ENCODE measurements around the gene SLC48A1. TPM values are rescaled to one million over a fixed set of nuclear protein-coding genes. Genes with fewer than 3 reads are reported as not detected.

Gene SLC48A1
- total RNA-seq, 1 experiment from 2014 or later: 20.0 TPM

DNA sequence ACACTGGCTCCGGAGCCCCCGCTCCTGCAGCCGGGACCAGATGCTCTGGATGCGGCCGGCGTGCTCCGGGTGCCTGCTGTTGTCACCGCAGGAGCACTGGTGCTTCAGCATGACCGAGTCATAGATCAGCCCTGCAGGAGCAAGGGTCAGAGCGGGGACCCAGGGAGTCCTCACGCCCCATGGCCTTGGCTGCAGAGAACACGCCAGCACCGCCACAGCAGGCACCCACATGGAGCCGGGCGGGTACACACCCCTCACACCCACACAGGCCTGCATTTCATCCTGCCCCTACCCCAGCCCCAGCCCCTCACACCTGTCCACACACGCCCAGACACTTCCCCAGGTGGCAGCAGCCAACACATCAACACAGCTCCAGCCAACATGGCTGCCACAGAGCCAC lies 18.8 kb downstream of the SLC48A1 start:
- Histone ChIP-seq H3K4me3 (replicated peaks in 1 of 2; ENCODE audit: low read depth in 1 of 2, low read length in 2 of 2) (no peak overlapping the region), H3K4me1 (ENCODE audit: control insufficient read depth in 1 of 2, insufficient read depth in 2 of 2, low read length in 2 of 2) (no peaks in the 10 kb centered on the region), H3K4me2 (ENCODE audit: low read length) (no peak overlapping the region), H3K36me3 (ENCODE audit: control insufficient read depth in 1 of 2, insufficient read depth in 2 of 2, low read length in 2 of 2) (peaks cover 16 to 17% of the 10 kb centered on the region in 2 experiments; a peak in 3 of 4 replicates), H2AFZ (ENCODE audit: low read depth, low read length, poor library complexity, severe bottlenecking) (no peak overlapping the region), H3K9me3 (ENCODE audit: control insufficient read depth in 1 of 2, insufficient read depth in 1 of 2, low read depth in 1 of 2, low read length in 2 of 2) (no peaks in the 10 kb centered on the region), H3K79me2 (ENCODE audit: insufficient read depth, low read length) (no peaks in the 10 kb centered on the region), H3K27me3 (ENCODE audit: insufficient read depth, low read length) (no peaks in the 10 kb centered on the region), H3K9me2 (ENCODE audit: insufficient read depth) (no peaks in the 10 kb centered on the region), H4K20me1 (ENCODE audit: insufficient read depth) (no peaks in the 10 kb centered on the region), H3K9ac (ENCODE audit: low read length) (no peak overlapping the region), H3K27ac (ENCODE audit: low read depth, low read length) (no peak overlapping the region)
- intact Hi-C loops (cut with micrococcal nuclease): no loop called here
- TF ChIP-seq POLR2A (IDR thresholded peaks at IDR 0.05; ENCODE audit: borderline replicate concordance, extremely low read depth, insufficient read depth, insufficient read length) (no peak), ZNF274 (IDR thresholded peaks at IDR 0.05; ENCODE audit: low read depth, low read length) (no peak), CBX3 (IDR thresholded peaks at IDR 0.05; ENCODE audit: low read depth) (no peak), POLR2AphosphoS5 (IDR thresholded peaks at IDR 0.05; ENCODE audit: low read depth, low read length) (no peak), SP1 (IDR thresholded peaks at IDR 0.05; ENCODE audit: low read depth) (no peak), EZH2phosphoT487 (IDR thresholded peaks at IDR 0.05; ENCODE audit: borderline replicate concordance) (no peak), SRF (IDR thresholded peaks at IDR 0.05; ENCODE audit: low read depth) (no peak), YY1 (IDR thresholded peaks at IDR 0.05; ENCODE audit: extremely low read depth, insufficient replicate concordance, low read depth, low read length) (no peak)
- TF ChIP-seq, protein P1, sequence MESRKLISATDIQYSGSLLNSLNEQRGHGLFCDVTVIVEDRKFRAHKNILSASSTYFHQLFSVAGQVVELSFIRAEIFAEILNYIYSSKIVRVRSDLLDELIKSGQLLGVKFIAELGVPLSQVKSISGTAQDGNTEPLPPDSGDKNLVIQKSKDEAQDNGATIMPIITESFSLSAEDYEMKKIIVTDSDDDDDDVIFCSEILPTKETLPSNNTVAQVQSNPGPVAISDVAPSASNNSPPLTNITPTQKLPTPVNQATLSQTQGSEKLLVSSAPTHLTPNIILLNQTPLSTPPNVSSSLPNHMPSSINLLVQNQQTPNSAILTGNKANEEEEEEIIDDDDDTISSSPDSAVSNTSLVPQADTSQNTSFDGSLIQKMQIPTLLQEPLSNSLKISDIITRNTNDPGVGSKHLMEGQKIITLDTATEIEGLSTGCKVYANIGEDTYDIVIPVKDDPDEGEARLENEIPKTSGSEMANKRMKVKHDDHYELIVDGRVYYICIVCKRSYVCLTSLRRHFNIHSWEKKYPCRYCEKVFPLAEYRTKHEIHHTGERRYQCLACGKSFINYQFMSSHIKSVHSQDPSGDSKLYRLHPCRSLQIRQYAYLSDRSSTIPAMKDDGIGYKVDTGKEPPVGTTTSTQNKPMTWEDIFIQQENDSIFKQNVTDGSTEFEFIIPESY (IDR thresholded peaks at IDR 0.05; ENCODE audit: extremely low read depth, insufficient replicate concordance, low read length): no peak
- TF ChIP-seq, protein P2, sequence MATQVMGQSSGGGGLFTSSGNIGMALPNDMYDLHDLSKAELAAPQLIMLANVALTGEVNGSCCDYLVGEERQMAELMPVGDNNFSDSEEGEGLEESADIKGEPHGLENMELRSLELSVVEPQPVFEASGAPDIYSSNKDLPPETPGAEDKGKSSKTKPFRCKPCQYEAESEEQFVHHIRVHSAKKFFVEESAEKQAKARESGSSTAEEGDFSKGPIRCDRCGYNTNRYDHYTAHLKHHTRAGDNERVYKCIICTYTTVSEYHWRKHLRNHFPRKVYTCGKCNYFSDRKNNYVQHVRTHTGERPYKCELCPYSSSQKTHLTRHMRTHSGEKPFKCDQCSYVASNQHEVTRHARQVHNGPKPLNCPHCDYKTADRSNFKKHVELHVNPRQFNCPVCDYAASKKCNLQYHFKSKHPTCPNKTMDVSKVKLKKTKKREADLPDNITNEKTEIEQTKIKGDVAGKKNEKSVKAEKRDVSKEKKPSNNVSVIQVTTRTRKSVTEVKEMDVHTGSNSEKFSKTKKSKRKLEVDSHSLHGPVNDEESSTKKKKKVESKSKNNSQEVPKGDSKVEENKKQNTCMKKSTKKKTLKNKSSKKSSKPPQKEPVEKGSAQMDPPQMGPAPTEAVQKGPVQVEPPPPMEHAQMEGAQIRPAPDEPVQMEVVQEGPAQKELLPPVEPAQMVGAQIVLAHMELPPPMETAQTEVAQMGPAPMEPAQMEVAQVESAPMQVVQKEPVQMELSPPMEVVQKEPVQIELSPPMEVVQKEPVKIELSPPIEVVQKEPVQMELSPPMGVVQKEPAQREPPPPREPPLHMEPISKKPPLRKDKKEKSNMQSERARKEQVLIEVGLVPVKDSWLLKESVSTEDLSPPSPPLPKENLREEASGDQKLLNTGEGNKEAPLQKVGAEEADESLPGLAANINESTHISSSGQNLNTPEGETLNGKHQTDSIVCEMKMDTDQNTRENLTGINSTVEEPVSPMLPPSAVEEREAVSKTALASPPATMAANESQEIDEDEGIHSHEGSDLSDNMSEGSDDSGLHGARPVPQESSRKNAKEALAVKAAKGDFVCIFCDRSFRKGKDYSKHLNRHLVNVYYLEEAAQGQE (IDR thresholded peaks at IDR 0.05; ENCODE audit: low read depth): no peak
- TF ChIP-seq, protein P3, sequence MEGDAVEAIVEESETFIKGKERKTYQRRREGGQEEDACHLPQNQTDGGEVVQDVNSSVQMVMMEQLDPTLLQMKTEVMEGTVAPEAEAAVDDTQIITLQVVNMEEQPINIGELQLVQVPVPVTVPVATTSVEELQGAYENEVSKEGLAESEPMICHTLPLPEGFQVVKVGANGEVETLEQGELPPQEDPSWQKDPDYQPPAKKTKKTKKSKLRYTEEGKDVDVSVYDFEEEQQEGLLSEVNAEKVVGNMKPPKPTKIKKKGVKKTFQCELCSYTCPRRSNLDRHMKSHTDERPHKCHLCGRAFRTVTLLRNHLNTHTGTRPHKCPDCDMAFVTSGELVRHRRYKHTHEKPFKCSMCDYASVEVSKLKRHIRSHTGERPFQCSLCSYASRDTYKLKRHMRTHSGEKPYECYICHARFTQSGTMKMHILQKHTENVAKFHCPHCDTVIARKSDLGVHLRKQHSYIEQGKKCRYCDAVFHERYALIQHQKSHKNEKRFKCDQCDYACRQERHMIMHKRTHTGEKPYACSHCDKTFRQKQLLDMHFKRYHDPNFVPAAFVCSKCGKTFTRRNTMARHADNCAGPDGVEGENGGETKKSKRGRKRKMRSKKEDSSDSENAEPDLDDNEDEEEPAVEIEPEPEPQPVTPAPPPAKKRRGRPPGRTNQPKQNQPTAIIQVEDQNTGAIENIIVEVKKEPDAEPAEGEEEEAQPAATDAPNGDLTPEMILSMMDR (IDR thresholded peaks at IDR 0.05 in 2 of 3, conservative IDR thresholded peaks at IDR 0.05 in 1 of 3; ENCODE audit: borderline replicate concordance in 1 of 3, insufficient read depth in 1 of 3, low read depth in 2 of 3, low read length in 2 of 3): no peak
- no TSS peak for BruUV-seq (replicated peaks)
- no peak for DNase-seq (ENCODE audit: low read depth, low spot score)
- CTCF ChIA-PET: interaction anchor here (2.1 kb wide), 1 partner anchor 46 kb away, joined by 9 read pairs; no protein-coding TSS in a partner anchor
- RAD21 ChIA-PET (ENCODE audit: low non-redundant PET in 1 of 2, low total read pairs in 2 of 2, uncharacterized antibody in 2 of 2, unreplicated experiment in 2 of 2): no interaction called here
- no peak for ATAC-seq
- POLR2A ChIA-PET: no interaction called here
